Measurements from ENCODE around the gene USP5.

DNA sequence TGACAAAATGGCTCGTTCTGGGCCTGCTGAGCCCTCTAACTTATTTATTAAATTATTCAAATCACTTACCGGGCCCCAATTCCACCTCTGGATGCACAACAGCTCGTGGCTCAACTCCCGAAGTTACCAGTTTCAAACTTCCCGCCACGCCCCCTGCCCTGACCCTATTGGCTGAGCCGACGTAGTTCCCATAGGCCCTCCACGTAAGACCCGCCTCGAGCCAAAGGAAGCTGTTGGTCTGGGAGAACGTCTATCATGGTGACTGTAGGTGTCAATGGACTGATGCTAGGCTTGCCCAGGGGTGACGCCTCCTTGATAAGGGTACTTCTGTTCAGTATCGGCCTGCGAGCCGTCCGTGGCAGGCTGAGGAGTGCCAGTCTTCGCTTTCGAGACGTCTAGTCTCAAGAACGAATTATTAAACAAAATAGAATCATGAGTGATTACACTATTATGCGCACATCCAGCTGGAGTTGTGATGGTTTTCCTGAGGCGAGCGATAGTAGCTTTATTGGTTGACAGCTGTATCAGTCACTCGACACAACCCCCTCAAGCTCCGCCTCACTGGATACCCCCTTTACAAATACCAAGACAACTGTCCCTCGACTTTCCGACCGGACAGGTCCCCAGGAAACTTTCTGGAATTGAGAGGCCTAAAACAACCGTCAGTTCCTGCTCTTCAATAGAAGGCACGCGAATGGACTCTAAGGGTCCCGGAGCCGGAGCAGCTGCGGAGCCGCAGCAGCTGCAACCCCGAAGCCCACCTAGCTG lies 613 bp upstream of the USP5 start, which contains the start of gene CDCA3:
- no peak for TF ChIP-seq EZH2 (IDR thresholded peaks at IDR 0.05; ENCODE audit: low read length)
- TF ChIP-seq CTCF (optimal IDR thresholded peaks at IDR 0.05 in 1 of 3, IDR thresholded peaks at IDR 0.05 in 1 of 3, conservative IDR thresholded peaks at IDR 0.05 in 1 of 3; ENCODE audit: extremely low read depth in 1 of 3, insufficient read depth in 2 of 3, low read length in 3 of 3) = no peak
